H54 (cell line): ENCODE results near the gene TNFRSF4.
A peak's percentile ranks its signal among the peaks of the same experiment; 100 is the strongest.

Experiments
- DNase-seq: peaks from one replicate; pipeline ENCODE4 v3.0.0; 2011; ENCODE audit warnings: low spot score, mixed read lengths; ENCODE audit not compliant: insufficient read length
- FAIRE-seq: peaks from 3 replicates; lab custom pipeline; 2011; peaks lifted over from hg19 to GRCh38; lab: Jason Lieb, UNC
- POLR2A ChIP-seq: IDR thresholded peaks from 2 replicates; pipeline ENCODE4 v1.6.1; 2011; ENCODE audit warnings: low read depth, mild to moderate bottlenecking, low read length

TNFRSF4 gene

GRCh38 chr1:1223891-1224290, 9.9 kb upstream of the TNFRSF4 start:
- no peak for DNase-seq
- FAIRE-seq: no peak
- TF ChIP-seq POLR2A: no peak

GRCh38 chr1:1223321-1223720, 9.4 kb upstream of the TNFRSF4 start:
- DNase-seq: no peak
- TF ChIP-seq POLR2A: no peak
- FAIRE-seq: no peak

GRCh38 chr1:1222575-1223225, 8.7 kb upstream of the TNFRSF4 start:
- DNase-seq (no peak), FAIRE-seq (no peak)
- no peak for TF ChIP-seq POLR2A

GRCh38 chr1:1221887-1222574, 8.1 kb upstream of the TNFRSF4 start:
- FAIRE-seq (no peak), DNase-seq (no peak)
- TF ChIP-seq POLR2A: no peak

- FAIRE-seq (no peak), DNase-seq (no peak)
- TF ChIP-seq POLR2A: no peak
These were observed 6.2 kb upstream of the TNFRSF4 start for GRCh38 chr1:1220197-1220596.

GRCh38 chr1:1219341-1219740, 5.4 kb upstream of the TNFRSF4 start:
- TF ChIP-seq POLR2A: no peak
- DNase-seq (no peak), FAIRE-seq (no peak)

GRCh38 chr1:1218524-1219200, 4.7 kb upstream of the TNFRSF4 start:
- no peak for TF ChIP-seq POLR2A
- DNase-seq (no peak), FAIRE-seq (no peak)

- FAIRE-seq (no peak), DNase-seq (peak; percentile 88)
- TF ChIP-seq POLR2A: no peak
These were observed 3.9 kb upstream of the TNFRSF4 start for GRCh38 chr1:1217621-1218523.

GRCh38 chr1:1216770-1217620, 3.0 kb upstream of the TNFRSF4 start:
- DNase-seq (no peak), FAIRE-seq (no peak)
- TF ChIP-seq POLR2A: no peak

- FAIRE-seq: no peak
- TF ChIP-seq POLR2A: no peak
- no peak for DNase-seq
These were observed 2.1 kb upstream of the TNFRSF4 start for GRCh38 chr1:1215881-1216605.

GRCh38 chr1:1215080-1215676, 1.2 kb upstream of the TNFRSF4 start:
- FAIRE-seq: no peak
- no peak for DNase-seq
- no peak for TF ChIP-seq POLR2A
